Mucosa of descending colon (tissue), 3 donors: ENCODE measurements around the gene PHF20. TPM values are rescaled to one million over a fixed set of nuclear protein-coding genes. Genes with fewer than 3 reads are reported as not detected.

Source experiments
- ATAC-seq: fragments of 200-7000 bp; cut with Tn5 transposase; one replicate; pipeline ENCODE4 v1.9.1; 2020; ENCODE audit warnings: mild to moderate bottlenecking, moderate library complexity
- DNase-seq, 3 donors: peaks; one replicate each; pipeline ENCODE4 v3.0.0-alpha.2; 2020
- H3K36me3 ChIP-seq: fragments of 200-600 bp; one replicate; pipeline ENCODE4 v1.8.0; 2021; ENCODE audit warnings: low read depth, mild to moderate bottlenecking
- H3K4me1 ChIP-seq: fragments of 200-600 bp; one replicate; pipeline ENCODE4 v1.8.0; 2021; ENCODE audit warnings: low read depth, mild to moderate bottlenecking
- H3K4me3 ChIP-seq: fragments of 200-600 bp; one replicate; pipeline ENCODE4 v1.8.0; 2021; ENCODE audit warnings: mild to moderate bottlenecking
- H3K9me3 ChIP-seq: fragments of 200-600 bp; one replicate; pipeline ENCODE4 v1.8.0; 2021; ENCODE audit warnings: mild to moderate bottlenecking
- intact Hi-C, 2 donors: fragments of 100-400 bp; cut with DNase I in 1 of 2; cut with micrococcal nuclease in 1 of 2; formaldehyde crosslinking; loops; one replicate each; pipeline versions ENCODE4 v1.11.0 to v1.11.1; 2022; cut with DNase I, micrococcal nuclease
- total RNA-seq, 3 donors: library from RNA; stranded (reverse); fragmentation: NEBNext Ultra II Directional in 2 of 3; extraction: Animal tissue kit (Norgen Biotek cat#: 25700) in 2 of 3; gene quantifications; one replicate each; pipeline versions ENCODE4 v1.2.1 to v1.2.4, GENCODE V29; 2021 to 2023
- TF ChIP-seq, protein P1 (sequence below): fragments of 200-600 bp; IDR thresholded peaks from one replicate; pipeline ENCODE4 v1.8.0; 2022; ENCODE audit warnings: antibody characterized with exemption, mild to moderate bottlenecking
- donor health status: DM: no; HTN: no; CAD: no; lungs with moderate emphysema.
- donor health status: DM: no; HTN: no; CAD: no.
- donor health status: DM: no; HTN: yes; CAD: no.

Gene PHF20
- total RNA-seq, 3 donors from 2014 or later, result 23.3 to 61.1 (median 28.5) TPM

DNA sequence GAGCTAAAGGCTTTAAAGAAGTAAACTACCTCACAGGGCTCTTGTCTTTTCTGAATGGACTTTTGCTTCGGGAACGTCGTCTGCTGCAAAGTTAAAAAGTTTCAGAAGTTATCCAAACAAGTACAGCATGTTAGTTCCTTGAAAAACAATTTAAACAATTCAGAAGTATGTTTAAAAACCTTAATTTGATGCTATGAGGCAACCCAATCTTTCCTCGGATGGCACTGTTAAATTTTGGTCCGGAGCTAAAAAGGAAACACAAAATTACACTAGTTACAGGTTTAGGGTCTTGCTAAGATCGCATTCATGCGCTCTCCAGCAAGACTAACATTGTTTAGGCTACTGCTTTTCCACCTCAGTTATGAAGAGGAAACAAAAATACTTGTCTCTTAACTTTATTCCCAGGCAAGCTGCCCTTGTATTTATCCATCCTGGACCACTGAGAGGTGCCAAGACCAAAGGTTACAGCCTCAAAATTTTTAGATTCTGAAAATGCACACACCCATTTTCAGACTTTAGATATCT is 42.5 kb upstream of the PHF20 start:
- Histone ChIP-seq H3K4me3 (no peak overlapping the region), H3K36me3 (peaks cover 58% of the 10 kb centered on the region), H3K9me3 (no peaks in the 10 kb centered on the region), H3K4me1 (peaks cover 9% of the 10 kb centered on the region)
- ATAC-seq (no peak), DNase-seq (no peak)
- intact Hi-C loops, result no loop called here
- TF ChIP-seq, protein P1, sequence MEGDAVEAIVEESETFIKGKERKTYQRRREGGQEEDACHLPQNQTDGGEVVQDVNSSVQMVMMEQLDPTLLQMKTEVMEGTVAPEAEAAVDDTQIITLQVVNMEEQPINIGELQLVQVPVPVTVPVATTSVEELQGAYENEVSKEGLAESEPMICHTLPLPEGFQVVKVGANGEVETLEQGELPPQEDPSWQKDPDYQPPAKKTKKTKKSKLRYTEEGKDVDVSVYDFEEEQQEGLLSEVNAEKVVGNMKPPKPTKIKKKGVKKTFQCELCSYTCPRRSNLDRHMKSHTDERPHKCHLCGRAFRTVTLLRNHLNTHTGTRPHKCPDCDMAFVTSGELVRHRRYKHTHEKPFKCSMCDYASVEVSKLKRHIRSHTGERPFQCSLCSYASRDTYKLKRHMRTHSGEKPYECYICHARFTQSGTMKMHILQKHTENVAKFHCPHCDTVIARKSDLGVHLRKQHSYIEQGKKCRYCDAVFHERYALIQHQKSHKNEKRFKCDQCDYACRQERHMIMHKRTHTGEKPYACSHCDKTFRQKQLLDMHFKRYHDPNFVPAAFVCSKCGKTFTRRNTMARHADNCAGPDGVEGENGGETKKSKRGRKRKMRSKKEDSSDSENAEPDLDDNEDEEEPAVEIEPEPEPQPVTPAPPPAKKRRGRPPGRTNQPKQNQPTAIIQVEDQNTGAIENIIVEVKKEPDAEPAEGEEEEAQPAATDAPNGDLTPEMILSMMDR, result no peak

DNA sequence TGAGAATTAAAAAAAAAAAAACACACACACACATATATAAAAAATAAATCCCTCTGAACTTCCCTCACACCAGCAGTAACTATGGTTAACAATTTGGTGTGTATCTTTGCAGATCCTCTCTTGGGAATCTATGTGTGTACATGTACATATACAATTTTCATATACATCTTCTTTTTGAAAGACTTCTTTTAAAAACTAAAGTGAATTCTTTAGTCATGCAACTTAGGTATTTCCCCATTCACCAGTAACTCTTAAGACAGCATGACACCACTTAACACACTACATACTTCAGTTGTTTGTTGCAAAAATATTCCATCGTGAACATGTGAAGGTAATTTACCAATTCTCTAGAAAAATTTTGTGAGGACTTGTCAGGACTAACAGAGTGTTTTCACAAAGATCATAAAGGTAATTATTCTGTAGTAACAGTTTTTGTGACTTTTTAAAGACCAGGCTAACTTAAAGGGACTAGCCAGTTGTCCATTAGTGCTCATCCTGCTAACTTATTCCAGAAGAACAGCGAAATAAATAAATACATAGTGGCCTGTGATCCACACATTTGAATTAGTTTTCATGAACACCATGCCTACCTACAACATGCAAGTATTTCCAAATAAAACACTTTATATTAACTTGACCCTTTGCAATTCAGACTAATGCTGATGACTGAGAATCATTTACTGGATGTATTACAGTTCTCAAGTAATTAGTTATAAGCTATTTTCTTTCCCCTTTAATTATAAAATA is 41.8 kb upstream of the PHF20 start:
- no peak for ATAC-seq
- no peak overlapping the region for H3K4me3 ChIP-seq
- intact Hi-C loops, result no loop called here
- peaks cover 16% of the 10 kb centered on the region for H3K4me1 ChIP-seq
- no peaks in the 10 kb centered on the region for H3K9me3 ChIP-seq
- peaks cover 51% of the 10 kb centered on the region for H3K36me3 ChIP-seq
- TF ChIP-seq, protein P1, result no peak
- DNase-seq, result no peak

DNA sequence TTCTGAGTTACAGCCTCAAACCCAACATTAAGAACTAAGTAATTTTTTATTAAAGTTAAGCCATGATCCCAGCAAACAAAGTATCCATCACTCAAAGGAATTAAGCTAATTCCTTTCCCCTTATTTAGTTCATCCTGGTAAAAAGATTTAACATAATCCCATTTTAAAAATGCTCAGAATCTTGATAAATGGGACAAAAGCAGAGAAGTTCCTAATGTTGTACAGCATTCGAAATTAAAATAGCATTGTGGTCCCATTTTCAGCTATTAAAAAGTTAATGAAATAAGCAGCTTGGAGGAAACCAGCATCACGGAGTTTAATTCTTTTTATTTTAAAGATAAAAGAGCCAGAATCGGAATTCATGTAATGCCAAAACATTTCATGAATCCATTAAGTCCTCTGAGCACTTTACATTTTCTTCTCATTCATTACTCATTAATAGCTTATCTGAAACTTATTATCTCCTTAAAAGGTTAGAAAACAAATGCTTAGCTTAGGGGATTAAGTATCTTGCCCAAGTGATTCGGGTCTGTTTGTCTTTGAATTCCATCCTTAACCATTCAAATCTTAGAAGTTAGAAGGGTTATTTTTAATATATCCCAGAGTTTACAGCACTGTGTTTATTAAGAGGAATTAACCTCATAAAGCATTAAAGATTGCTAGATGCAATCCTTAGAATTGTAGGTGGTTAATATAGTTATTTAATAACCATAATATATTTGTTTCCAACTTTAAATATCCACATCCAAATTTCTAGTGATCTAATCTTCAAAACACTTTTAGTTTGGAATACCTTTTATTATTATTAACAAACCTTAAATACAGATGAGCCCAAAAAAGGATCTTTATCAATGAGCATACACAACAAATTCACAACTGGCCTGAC is 41.0 kb upstream of the PHF20 start:
- TF ChIP-seq, protein P1, result no peak
- intact Hi-C loops, result no loop called here
- ATAC-seq, result no peak

DNA sequence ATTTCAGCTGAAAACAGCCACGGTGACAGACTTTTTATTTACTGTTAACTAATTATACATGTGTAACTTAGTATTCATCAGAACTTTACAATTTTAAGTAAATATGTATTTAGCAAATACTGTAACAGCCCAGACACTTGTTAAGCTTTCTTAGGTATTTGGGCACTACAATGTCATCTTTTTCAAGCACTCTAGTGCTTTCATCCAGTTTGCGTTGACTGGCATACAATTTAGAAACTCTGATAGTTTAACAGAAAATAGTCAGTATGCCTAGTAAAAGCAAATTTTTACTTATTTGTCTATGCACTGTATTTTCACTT is 40.4 kb upstream of the PHF20 start:
- ATAC-seq, result no peak
- Histone ChIP-seq H3K36me3 (peaks cover 49% of the 10 kb centered on the region), H3K4me3 (no peak overlapping the region), H3K4me1 (peaks cover 30% of the 10 kb centered on the region), H3K9me3 (no peaks in the 10 kb centered on the region)
- TF ChIP-seq, protein P1, result no peak
- intact Hi-C loops, result no loop called here
- DNase-seq, result no peak

More for the DNA sequence above, 41.0 kb upstream of the PHF20 start:
- Histone ChIP-seq H3K4me1 (peaks cover 24% of the 10 kb centered on the region), H3K36me3 (peaks cover 51% of the 10 kb centered on the region), H3K4me3 (no peak overlapping the region), H3K9me3 (no peaks in the 10 kb centered on the region)
- no peak for DNase-seq

DNA sequence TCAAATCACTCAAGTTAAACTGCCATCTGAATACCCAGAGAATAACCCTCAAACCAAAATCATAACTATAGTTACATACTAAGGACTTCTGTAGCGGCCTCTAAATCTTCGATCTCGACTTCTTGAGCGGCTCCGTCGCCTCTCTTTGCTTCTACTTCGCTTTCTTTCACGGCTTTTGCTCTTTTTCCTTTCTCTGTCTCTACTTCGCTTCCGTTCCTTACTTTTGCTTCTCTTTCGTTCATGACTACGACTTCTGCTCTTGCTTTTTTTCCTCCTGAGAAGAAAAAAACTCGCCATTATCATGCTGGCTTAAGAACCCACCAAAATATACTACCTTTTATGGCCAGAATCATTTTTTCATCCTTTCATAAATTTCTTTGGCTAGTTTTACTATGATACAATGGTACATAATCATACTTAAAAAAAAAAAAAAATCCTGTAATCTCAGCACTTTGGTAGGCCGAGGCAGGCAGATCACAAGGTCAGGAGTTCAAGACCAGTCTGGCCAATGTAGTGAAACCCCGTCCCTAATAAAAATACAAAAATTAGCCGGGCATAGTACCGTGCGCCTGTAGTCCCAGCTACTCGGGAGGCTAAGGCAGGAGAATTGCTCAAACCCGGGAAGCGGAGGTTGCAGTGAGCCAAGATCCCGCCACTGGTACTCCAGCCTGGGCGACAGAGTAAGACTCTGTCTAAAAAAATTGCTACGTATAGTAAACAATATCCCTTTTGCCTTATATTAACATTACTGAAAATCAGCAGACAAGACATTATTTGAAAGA is 39.8 kb upstream of the PHF20 start:
- TF ChIP-seq, protein P1, result no peak
- Histone ChIP-seq H3K4me3 (no peak overlapping the region), H3K9me3 (no peaks in the 10 kb centered on the region), H3K4me1 (peaks cover 32% of the 10 kb centered on the region), H3K36me3 (peaks cover 44% of the 10 kb centered on the region)
- no peak for ATAC-seq
- no peak for DNase-seq
- intact Hi-C loops, result no loop called here
